Coronary artery (tissue), 2 donors: ENCODE measurements around the gene ALG9.

Experiments
- DNase-seq: peaks from one replicate; pipeline ENCODE4 v3.0.0-alpha.2; 2017; ENCODE audit warnings: low spot score
- H3K27ac ChIP-seq, 2 donors: fragments of 200-600 bp; sonication (generic); one replicate each; pipeline ENCODE4 v1.5.1; 2016 to 2019
- H3K4me3 ChIP-seq: fragments of 200-600 bp; sonication (generic); 2 replicates; pipeline ENCODE4 v1.5.1; 2016; ENCODE audit warnings: mild to moderate bottlenecking, moderate library complexity
- CTCF ChIP-seq: fragments of 200-600 bp; sonication (generic); IDR thresholded peaks from one replicate; pipeline ENCODE4 v1.5.1; 2019; ENCODE audit warnings: antibody characterized with exemption

Gene ALG9

GRCh38 chr11:111759376-111759775, 112.0 kb downstream of the ALG9 start:
- Histone ChIP-seq H3K27ac (no peak overlapping the region), H3K4me3 (no peak overlapping the region)
- DNase-seq, result no peak
- TF ChIP-seq CTCF, result no peak

- no peak overlapping the region for H3K4me3 ChIP-seq
- H3K27ac ChIP-seq, result no peak overlapping the region
- no peak for DNase-seq
- no peak for TF ChIP-seq CTCF
Measured at GRCh38 chr11:111756097-111756496, 115.3 kb downstream of the ALG9 start.

GRCh38 chr11:111749646-111750045, 121.7 kb downstream of the ALG9 start:
- TF ChIP-seq CTCF, result no peak
- H3K27ac ChIP-seq, result no peak overlapping the region

GRCh38 chr11:111748035-111748804, 123.2 kb downstream of the ALG9 start:
- no peak overlapping the region for H3K27ac ChIP-seq
- no peak for DNase-seq
- no peak overlapping the region for H3K4me3 ChIP-seq
- TF ChIP-seq CTCF, result no peak

More at GRCh38 chr11:111749646-111750045, 121.7 kb downstream of the ALG9 start:
- DNase-seq, result no peak
- H3K4me3 ChIP-seq, result no peak overlapping the region

- TF ChIP-seq CTCF, result no peak
- Histone ChIP-seq H3K4me3 (no peak overlapping the region), H3K27ac (peak overlapping the region; percentile 57 to 81)
- no peak for DNase-seq
Measured at GRCh38 chr11:111745719-111746504, 125.5 kb downstream of the ALG9 start.

GRCh38 chr11:111743700-111744099, 127.7 kb downstream of the ALG9 start:
- Histone ChIP-seq H3K4me3 (no peak overlapping the region), H3K27ac (peak overlapping the region in 1 of 2 donors; percentile 81)
- no peak for TF ChIP-seq CTCF
- no peak for DNase-seq
